ENCODE data around the gene NHLRC4. TPM values are rescaled to one million over a fixed set of nuclear protein-coding genes. Genes with fewer than 3 reads are reported as not detected.

NHLRC4 gene
- total and polyA plus RNA-seq, 2 of the 13 experiments (the other 11 are each of a cell fraction or from before 2014, with no cell fraction given): 0.40 to 0.59 TPM

- no peak overlapping the region for H3K9ac ChIP-seq (ENCODE audit: insufficient read depth, low read depth, low read length)
- H3K79me2 ChIP-seq (ENCODE audit: insufficient read depth, low read length): peaks cover 57% of the 10 kb centered on the region
- no peak overlapping the region for H3K4me3 ChIP-seq (replicated peaks in 1 of 3; ENCODE audit: insufficient read depth in 1 of 3, low read depth in 2 of 3, low read length in 3 of 3)
- 97% methylated on average over 25 of the region's 34 CpGs for WGBS (ENCODE audit: low lambda C conversion rate)
- no peaks in the 10 kb centered on the region for H3K27me3 ChIP-seq (ENCODE audit: control insufficient read depth in 1 of 2, insufficient read depth in 2 of 2, low read length in 2 of 2)
- no peaks in the 10 kb centered on the region for H3K9me3 ChIP-seq (ENCODE audit: low read length)
- H2AFZ ChIP-seq (ENCODE audit: low read length): no peak overlapping the region
- ATAC-seq: no peak
- H3K4me2 ChIP-seq (ENCODE audit: low read depth, low read length): no peak overlapping the region
- in situ Hi-C loops (cut with HindIII; ENCODE audit: extremely low pct_ligation_motif_present, low pct_unique_long_range_greater_than_20kb) (no loop called here), intact Hi-C loops (cut with micrococcal nuclease; ENCODE audit: unreplicated experiment) (no loop called here)
- POLR2A ChIA-PET: no interaction called here
- CTCF ChIA-PET (ENCODE audit: low intra/inter-chr PET ratio, low total read pairs): no interaction called here
- TF ChIP-seq POLR2AphosphoS2 (IDR thresholded peaks at IDR 0.05; ENCODE audit: low read depth, low read length) (no peak), ZNF501 (CRISPR knock-in tag; IDR thresholded peaks at IDR 0.05) (no peak), EED (CRISPR knock-in tag; IDR thresholded peaks at IDR 0.05) (no peak), ZBTB43 (CRISPR knock-in tag; conservative IDR thresholded peaks at IDR 0.05) (no peak), ZBTB40 (IDR thresholded peaks at IDR 0.05) (no peak), ZBTB40 (CRISPR knock-in tag; IDR thresholded peaks at IDR 0.05) (no peak), MTF1 (CRISPR knock-in tag; IDR thresholded peaks at IDR 0.05) (no peak), AGO2 (optimal IDR thresholded peaks at IDR 0.05; ENCODE audit: low read depth, low read length) (peak; percentile 16), ZNF382 (CRISPR knock-in tag; IDR thresholded peaks at IDR 0.05; ENCODE audit: borderline replicate concordance) (no peak)
- H3K27ac ChIP-seq (ENCODE audit: extremely low read length, insufficient read depth, low read length): no peak overlapping the region
- no peaks in the 10 kb centered on the region for H4K20me1 ChIP-seq (ENCODE audit: insufficient read depth, low read length)
- H3K4me1 ChIP-seq (ENCODE audit: insufficient read depth, low read length): peaks cover 28% of the 10 kb centered on the region
- no peak for DNase-seq (ENCODE audit: low spot score)
- BruUV-seq (replicated peaks): no TSS peak
- H3K36me3 ChIP-seq (replicated peaks in 1 of 2; ENCODE audit: control insufficient read depth in 1 of 2, insufficient read depth in 2 of 2, low read length in 2 of 2): peaks cover 13 to 20% of the 10 kb centered on the region in 2 experiments; a peak in 4 of 5 replicates
- FAIRE-seq: no peak
Measured at GRCh38 chr16:539901-540530, 26.8 kb upstream of the NHLRC4 start.
